OCI-LY7 (cell line): ENCODE results near the gene GRIN3B.

Source experiments
- CTCF ChIP-seq: fragments of 200-600 bp; sonication (generic); conservative IDR thresholded peaks from 2 replicates; pipeline ENCODE4 v1.5.1; 2014; ENCODE audit warnings: mild to moderate bottlenecking, antibody characterized with exemption, low read length, moderate library complexity, mixed read lengths
- EZH2phosphoT487 ChIP-seq: fragments of 200-600 bp; sonication (generic); IDR thresholded peaks from 2 replicates; pipeline ENCODE4 v1.6.1; 2018; ENCODE audit warnings: low read depth, borderline replicate concordance, mild to moderate bottlenecking, mixed run types, antibody characterized with exemption, low read length, moderate library complexity, mixed read lengths

GRCh38 chr19:1047696-1048147 lies 47.5 kb downstream of the GRIN3B start:
- TF ChIP-seq CTCF: no peak
- no peak for TF ChIP-seq EZH2phosphoT487
